CD8-positive, alpha-beta memory T cell (primary cell): ENCODE data around the gene TXNDC5. TPM values are rescaled to one million over a fixed set of nuclear protein-coding genes. Genes with fewer than 3 reads are reported as not detected.

ENCODE experiments used
- CTCF ChIA-PET: fragments of 350-600 bp; sonication (Branson Sonifier 250); formaldehyde crosslinking; loops from one replicate; lab custom pipeline; 2021; ENCODE audit warnings: antibody characterized with exemption; lab: Charles Lee
- POLR2A ChIA-PET: fragments of 350-600 bp; sonication (Branson Sonifier 250); formaldehyde crosslinking; loops from one replicate; lab custom pipeline; 2021; ENCODE audit warnings: antibody characterized with exemption; lab: Charles Lee
- DNase-seq, 5 donors: peaks; one replicate each; pipeline versions ENCODE4 v3.0.0 to v3.0.0-alpha.2; 2020 to 2022; ENCODE audit warnings: mixed read lengths in 1 of 5
- H3K27ac ChIP-seq: one replicate; pipeline ENCODE4 v1.7.0; 2013; ENCODE audit warnings: low read depth, mild to moderate bottlenecking, low read length, moderate library complexity
- H3K27me3 ChIP-seq: 2 replicates; pipeline ENCODE4 v1.7.0; 2013; ENCODE audit warnings: low read length, mild to moderate bottlenecking; ENCODE audit not compliant: insufficient read depth, poor library complexity, severe bottlenecking
- H3K36me3 ChIP-seq: 2 replicates; pipeline ENCODE4 v1.7.0; 2013; ENCODE audit warnings: mild to moderate bottlenecking, low read length, moderate library complexity; ENCODE audit not compliant: insufficient read depth
- H3K4me1 ChIP-seq: 2 replicates; pipeline ENCODE4 v1.7.0; 2013; ENCODE audit warnings: mild to moderate bottlenecking, low read length, moderate library complexity; ENCODE audit not compliant: insufficient read depth
- H3K4me3 ChIP-seq: 2 replicates; pipeline ENCODE4 v1.7.0; 2013; ENCODE audit warnings: mild to moderate bottlenecking, low read length
- H3K9me3 ChIP-seq: 2 replicates; pipeline ENCODE4 v1.7.0; 2013; ENCODE audit warnings: mild to moderate bottlenecking, low read length
- H3K27ac Mint-ChIP-seq, 8 donors: one replicate each; pipeline ENCODE4 v1.8.0; 2020 to 2021; ENCODE audit warnings: mixed read lengths in 8 of 8, mild to moderate bottlenecking in 6 of 8, inconsistent platforms in 3 of 8, moderate library complexity in 3 of 8
- H3K27me3 Mint-ChIP-seq, 2 donors: one replicate each; pipeline ENCODE4 v1.8.0; 2020 to 2021; ENCODE audit warnings: mixed read lengths in 2 of 2, mild to moderate bottlenecking in 1 of 2, moderate library complexity in 1 of 2
- H3K36me3 Mint-ChIP-seq, 3 donors: one replicate each; pipeline ENCODE4 v1.8.0; 2020 to 2021; ENCODE audit warnings: mixed read lengths in 3 of 3, inconsistent platforms in 1 of 3, mild to moderate bottlenecking in 1 of 3
- H3K4me1 Mint-ChIP-seq, 3 donors: one replicate each; pipeline ENCODE4 v1.8.0; 2020 to 2021; ENCODE audit warnings: mixed read lengths in 3 of 3, inconsistent platforms in 1 of 3, mild to moderate bottlenecking in 1 of 3
- H3K4me3 Mint-ChIP-seq, 7 donors: one replicate each; pipeline ENCODE4 v1.8.0; 2020 to 2021; ENCODE audit warnings: mixed read lengths in 7 of 7, mild to moderate bottlenecking in 6 of 7, moderate library complexity in 4 of 7, inconsistent platforms in 2 of 7
- H3K9me3 Mint-ChIP-seq, 5 donors: one replicate each; pipeline ENCODE4 v1.8.0; 2020 to 2022; ENCODE audit warnings: mixed read lengths in 5 of 5, mild to moderate bottlenecking in 3 of 5, moderate library complexity in 2 of 5, inconsistent platforms in 1 of 5
- polyA plus RNA-seq: library from polyadenylated mRNA; unstranded; fragments of 300-500 nt; fragmentation: Illumina TruSeq; gene quantifications from one replicate; pipeline ENCODE4 v1.2.3, GENCODE V29; 2021
- total RNA-seq, 2 experiments: library from RNA; stranded (reverse); gene quantifications; one replicate each; pipeline ENCODE4 v1.2.3, GENCODE V29; 2021

TXNDC5 gene
- total and polyA plus RNA-seq, 3 experiments from 2014 or later: 34.7 to 79.8 (median 77.9) TPM

DNA sequence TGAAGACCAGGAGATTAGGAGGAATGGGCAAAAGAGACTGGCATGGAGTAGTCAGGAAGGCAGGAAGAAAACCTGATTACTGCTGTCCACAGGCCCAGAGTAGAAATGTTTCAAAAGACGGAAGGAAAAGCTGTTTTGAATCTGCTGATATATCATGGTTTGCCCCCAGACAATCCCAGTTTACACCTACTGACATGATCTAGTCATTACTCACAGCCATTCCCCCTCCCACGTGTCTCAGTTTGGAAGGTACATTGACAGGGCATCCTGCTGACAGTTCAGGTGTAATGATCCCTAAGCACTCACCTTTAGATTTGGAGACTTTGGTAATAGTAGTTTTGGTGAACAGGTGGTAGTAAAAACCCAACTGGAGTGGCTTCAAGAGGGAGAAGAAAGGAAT, 9.8 kb upstream of the TXNDC5 start:
- Histone ChIP-seq H3K27me3 (no peaks in the 10 kb centered on the region), H3K9me3 (no peaks in the 10 kb centered on the region), H3K4me1 (no peaks in the 10 kb centered on the region), H3K4me3 (no peak overlapping the region), H3K36me3 (no peaks in the 10 kb centered on the region), H3K27ac (no peak overlapping the region)
- Mint-ChIP-seq H3K4me3 (no peak overlapping the region), H3K9me3 (peaks cover 5 to 17% (median 12%) of the 10 kb centered on the region in 5 donors), H3K36me3 (peaks cover 0 to 14% (median 0%) of the 10 kb centered on the region in 3 donors), H3K4me1 (no peaks in the 10 kb centered on the region), H3K27ac (no peak overlapping the region), H3K27me3 (peaks cover 10 to 27% of the 10 kb centered on the region in 2 donors)
- ChIA-PET CTCF (no interaction called here), POLR2A (no interaction called here)
- no peak for DNase-seq

DNA sequence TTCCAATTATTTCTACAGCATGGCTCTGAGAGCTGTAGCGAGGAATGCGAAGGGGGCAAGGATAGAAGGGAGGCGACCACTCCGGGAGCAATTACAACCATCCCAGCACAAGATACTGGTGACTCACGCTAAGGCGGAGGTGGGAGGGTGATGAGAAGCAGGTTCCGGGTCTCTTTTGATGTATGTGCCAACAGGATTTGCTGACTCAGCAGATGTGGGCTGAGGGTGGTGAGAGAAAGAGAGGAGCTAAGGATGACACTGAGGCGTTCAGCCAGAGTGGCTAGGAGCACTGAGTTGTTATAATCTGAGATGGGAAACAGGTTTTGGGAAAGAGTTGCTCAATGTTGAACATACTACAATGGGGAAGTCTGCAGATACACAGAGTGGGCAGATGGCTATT, 9.3 kb upstream of the TXNDC5 start:
- peaks cover 10 to 21% of the 10 kb centered on the region in 2 donors for H3K27me3 Mint-ChIP-seq
- POLR2A ChIA-PET: no interaction called here
- no peak overlapping the region for H3K4me3 ChIP-seq
- H3K4me1 Mint-ChIP-seq: no peaks in the 10 kb centered on the region
- H3K9me3 Mint-ChIP-seq: peaks cover under 1 to 12% (median 8%) of the 10 kb centered on the region in 5 donors
- peaks cover 0 to 8% (median 0%) of the 10 kb centered on the region in 3 donors for H3K36me3 Mint-ChIP-seq
- no peaks in the 10 kb centered on the region for H3K9me3 ChIP-seq
- no peak overlapping the region for H3K4me3 Mint-ChIP-seq
- H3K27ac Mint-ChIP-seq: no peak overlapping the region
- DNase-seq: no peak
- no peaks in the 10 kb centered on the region for H3K27me3 ChIP-seq
- no peak overlapping the region for H3K27ac ChIP-seq
- H3K4me1 ChIP-seq: no peaks in the 10 kb centered on the region
- no peaks in the 10 kb centered on the region for H3K36me3 ChIP-seq
- CTCF ChIA-PET: no interaction called here

DNA sequence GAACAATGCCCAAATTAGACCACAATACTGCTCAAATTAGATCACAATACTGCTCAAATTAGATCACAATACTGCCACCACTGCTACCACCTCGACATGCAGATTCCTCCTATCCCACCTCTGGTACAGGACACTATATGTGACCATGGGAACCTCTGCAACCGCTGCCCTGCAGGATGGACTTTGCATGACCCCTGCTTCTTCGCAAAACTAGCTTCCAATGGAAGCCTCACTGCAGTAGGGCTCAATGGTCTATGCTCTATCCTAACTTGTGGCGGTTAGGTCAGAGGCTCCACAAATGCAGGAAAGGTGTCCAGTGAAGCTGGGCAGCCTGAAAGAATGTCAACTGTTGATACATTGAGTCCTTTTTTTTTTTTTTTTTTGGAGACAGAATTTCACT, 7.8 kb upstream of the TXNDC5 start:
- no peaks in the 10 kb centered on the region for H3K36me3 Mint-ChIP-seq
- no peaks in the 10 kb centered on the region for H3K27me3 ChIP-seq
- ChIA-PET POLR2A (no interaction called here), CTCF (no interaction called here)
- H3K4me1 ChIP-seq: no peaks in the 10 kb centered on the region
- peaks cover 0 to 10% of the 10 kb centered on the region in 2 donors for H3K27me3 Mint-ChIP-seq
- H3K9me3 ChIP-seq: no peaks in the 10 kb centered on the region
- DNase-seq: no peak
- no peaks in the 10 kb centered on the region for H3K4me1 Mint-ChIP-seq
- H3K27ac Mint-ChIP-seq: no peak overlapping the region
- H3K4me3 Mint-ChIP-seq: no peak overlapping the region
- H3K9me3 Mint-ChIP-seq: peaks cover 0 to under 1% (median 0%) of the 10 kb centered on the region in 5 donors
- H3K27ac ChIP-seq: no peak overlapping the region
- H3K36me3 ChIP-seq: no peaks in the 10 kb centered on the region
- H3K4me3 ChIP-seq: no peak overlapping the region

DNA sequence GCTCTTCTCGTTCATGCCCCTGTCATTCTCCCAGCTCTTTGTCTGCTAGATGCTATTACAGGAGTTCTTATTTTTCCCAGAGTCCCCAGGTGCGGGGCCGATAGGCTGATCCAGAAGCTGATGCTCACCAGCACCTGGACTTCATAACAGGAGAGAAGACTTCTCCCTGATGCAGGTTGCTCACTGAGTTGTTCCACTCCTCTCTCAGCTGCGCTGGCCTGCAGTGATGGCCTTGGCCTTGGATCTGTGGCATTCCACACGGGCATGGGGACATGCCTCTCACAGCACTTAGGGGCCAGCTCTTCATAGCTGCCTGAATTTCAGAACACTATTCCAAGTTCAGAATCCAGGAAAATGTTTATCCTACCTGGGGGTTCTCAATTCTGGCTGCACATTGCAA, 7.1 kb upstream of the TXNDC5 start:
- no peaks in the 10 kb centered on the region for H3K27me3 ChIP-seq
- H3K9me3 ChIP-seq: no peaks in the 10 kb centered on the region
- no peak for DNase-seq
- Mint-ChIP-seq H3K36me3 (no peaks in the 10 kb centered on the region), H3K9me3 (no peaks in the 10 kb centered on the region), H3K4me1 (no peaks in the 10 kb centered on the region), H3K27ac (no peak overlapping the region), H3K4me3 (no peak overlapping the region), H3K27me3 (peaks cover 0 to 10% of the 10 kb centered on the region in 2 donors)
- H3K27ac ChIP-seq: no peak overlapping the region
- H3K36me3 ChIP-seq: no peaks in the 10 kb centered on the region
- POLR2A ChIA-PET: no interaction called here
- no peak overlapping the region for H3K4me3 ChIP-seq
- H3K4me1 ChIP-seq: no peaks in the 10 kb centered on the region
- CTCF ChIA-PET: no interaction called here

DNA sequence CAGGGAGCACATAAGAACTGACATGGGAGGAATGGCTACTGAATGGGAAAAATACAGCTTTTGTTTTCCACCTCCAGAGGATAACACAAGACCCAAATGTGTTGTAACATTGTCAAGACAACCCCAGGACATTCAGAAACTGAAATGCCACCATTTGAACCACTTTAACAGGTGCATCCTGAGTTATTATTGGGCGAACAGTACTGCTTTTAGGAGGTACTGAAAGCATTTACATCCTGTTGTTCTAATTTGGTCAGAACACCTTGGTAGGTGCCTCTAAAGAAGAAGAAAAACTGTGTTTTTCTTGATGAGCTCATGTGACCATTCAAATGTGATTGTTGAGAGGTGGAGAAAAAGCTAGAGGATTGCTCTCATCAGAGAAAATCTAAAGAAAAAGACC, 6.4 kb upstream of the TXNDC5 start:
- Histone ChIP-seq H3K4me1 (no peaks in the 10 kb centered on the region), H3K27me3 (no peaks in the 10 kb centered on the region), H3K4me3 (no peak overlapping the region), H3K9me3 (no peaks in the 10 kb centered on the region), H3K36me3 (no peaks in the 10 kb centered on the region), H3K27ac (no peak overlapping the region)
- Mint-ChIP-seq H3K4me1 (no peaks in the 10 kb centered on the region), H3K4me3 (no peak overlapping the region), H3K36me3 (no peaks in the 10 kb centered on the region), H3K27me3 (peaks cover 0 to 10% of the 10 kb centered on the region in 2 donors), H3K27ac (no peak overlapping the region), H3K9me3 (no peaks in the 10 kb centered on the region)
- ChIA-PET CTCF (no interaction called here), POLR2A (no interaction called here)
- DNase-seq: no peak

DNA sequence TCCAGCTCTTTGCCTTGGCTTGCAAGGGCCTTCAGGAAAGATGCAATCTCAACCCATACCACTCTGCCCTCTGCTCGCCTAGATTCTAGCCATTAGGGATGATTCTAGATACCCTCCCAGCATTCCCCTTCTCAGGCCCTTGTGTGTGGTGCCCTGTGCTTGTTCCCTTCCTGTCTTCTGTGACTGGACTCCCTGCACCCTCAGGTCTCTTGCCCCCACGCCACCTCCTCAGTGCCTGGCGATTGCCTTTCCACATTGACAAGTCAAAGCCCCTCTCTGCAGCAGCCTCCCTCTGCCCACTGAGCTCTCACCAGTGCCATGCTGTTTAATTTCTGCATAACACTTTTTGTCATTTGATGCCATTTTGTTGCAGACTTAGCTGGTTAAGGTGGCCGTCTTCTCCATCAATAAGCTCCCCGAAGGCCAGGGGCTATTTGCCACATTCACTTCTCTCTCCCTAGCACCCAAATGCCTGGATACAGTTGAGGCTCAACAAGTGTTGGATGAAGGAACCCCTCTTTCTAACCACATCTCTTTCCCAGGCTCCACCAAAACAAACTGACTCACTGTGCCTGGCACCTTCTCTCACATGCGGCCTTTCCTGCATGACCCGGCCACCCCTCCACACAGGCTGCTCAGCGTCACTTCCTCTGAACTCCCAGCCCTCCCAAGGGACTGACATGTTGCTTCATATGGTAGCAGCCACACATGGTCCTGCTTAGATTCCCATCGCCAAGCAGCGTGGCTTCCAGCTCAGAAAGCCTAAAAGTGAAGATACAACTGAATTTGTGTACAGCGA, 4.6 kb upstream of the TXNDC5 start:
- no peaks in the 10 kb centered on the region for H3K27me3 ChIP-seq
- Mint-ChIP-seq H3K9me3 (no peaks in the 10 kb centered on the region), H3K27me3 (peaks cover 0 to 10% of the 10 kb centered on the region in 2 donors), H3K4me1 (peaks cover 0 to 3% (median 0%) of the 10 kb centered on the region in 3 donors), H3K27ac (no peak overlapping the region), H3K36me3 (no peaks in the 10 kb centered on the region), H3K4me3 (no peak overlapping the region)
- no peak overlapping the region for H3K4me3 ChIP-seq
- H3K36me3 ChIP-seq: no peaks in the 10 kb centered on the region
- no peaks in the 10 kb centered on the region for H3K9me3 ChIP-seq
- no peak for DNase-seq
- H3K4me1 ChIP-seq: peaks cover 9% of the 10 kb centered on the region
- H3K27ac ChIP-seq: no peak overlapping the region
- ChIA-PET CTCF (interaction anchor here (1.7 kb wide), 1 partner anchor 11 kb away, joined by 3 read pairs; no protein-coding TSS in a partner anchor), POLR2A (no interaction called here)

DNA sequence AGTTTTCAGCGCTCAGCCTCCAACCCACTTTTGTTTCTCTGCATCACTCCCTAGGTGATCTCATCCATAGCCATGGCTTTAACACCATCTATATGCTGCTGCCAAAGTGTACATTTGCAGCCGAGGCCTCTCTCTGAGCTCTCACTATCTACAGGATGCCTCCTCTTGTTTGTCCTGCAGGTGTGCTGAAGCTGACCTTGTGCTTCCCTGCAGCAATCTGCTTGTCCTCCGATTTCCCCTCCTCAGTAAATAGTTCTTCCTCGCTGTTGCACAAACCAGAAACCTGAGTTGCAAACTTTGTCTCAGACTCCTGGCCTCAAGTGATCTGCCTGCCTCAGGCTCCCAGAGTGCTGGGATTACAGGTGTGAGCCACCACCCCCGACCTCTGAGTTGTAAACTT, 3.7 kb upstream of the TXNDC5 start:
- no peaks in the 10 kb centered on the region for H3K36me3 ChIP-seq
- Mint-ChIP-seq H3K27me3 (peaks cover 0 to 10% of the 10 kb centered on the region in 2 donors), H3K27ac (no peak overlapping the region), H3K36me3 (no peaks in the 10 kb centered on the region), H3K4me1 (peaks cover 3 to 7% (median 4%) of the 10 kb centered on the region in 3 donors), H3K4me3 (no peak overlapping the region), H3K9me3 (no peaks in the 10 kb centered on the region)
- no peaks in the 10 kb centered on the region for H3K9me3 ChIP-seq
- CTCF ChIA-PET: interaction anchor here (1.7 kb wide), 1 partner anchor 12 kb away, joined by 3 read pairs; no protein-coding TSS in a partner anchor
- POLR2A ChIA-PET: no interaction called here
- H3K27ac ChIP-seq: no peak overlapping the region
- no peak for DNase-seq
- H3K4me1 ChIP-seq: peaks cover 13% of the 10 kb centered on the region
- no peaks in the 10 kb centered on the region for H3K27me3 ChIP-seq
- H3K4me3 ChIP-seq: no peak overlapping the region

DNA sequence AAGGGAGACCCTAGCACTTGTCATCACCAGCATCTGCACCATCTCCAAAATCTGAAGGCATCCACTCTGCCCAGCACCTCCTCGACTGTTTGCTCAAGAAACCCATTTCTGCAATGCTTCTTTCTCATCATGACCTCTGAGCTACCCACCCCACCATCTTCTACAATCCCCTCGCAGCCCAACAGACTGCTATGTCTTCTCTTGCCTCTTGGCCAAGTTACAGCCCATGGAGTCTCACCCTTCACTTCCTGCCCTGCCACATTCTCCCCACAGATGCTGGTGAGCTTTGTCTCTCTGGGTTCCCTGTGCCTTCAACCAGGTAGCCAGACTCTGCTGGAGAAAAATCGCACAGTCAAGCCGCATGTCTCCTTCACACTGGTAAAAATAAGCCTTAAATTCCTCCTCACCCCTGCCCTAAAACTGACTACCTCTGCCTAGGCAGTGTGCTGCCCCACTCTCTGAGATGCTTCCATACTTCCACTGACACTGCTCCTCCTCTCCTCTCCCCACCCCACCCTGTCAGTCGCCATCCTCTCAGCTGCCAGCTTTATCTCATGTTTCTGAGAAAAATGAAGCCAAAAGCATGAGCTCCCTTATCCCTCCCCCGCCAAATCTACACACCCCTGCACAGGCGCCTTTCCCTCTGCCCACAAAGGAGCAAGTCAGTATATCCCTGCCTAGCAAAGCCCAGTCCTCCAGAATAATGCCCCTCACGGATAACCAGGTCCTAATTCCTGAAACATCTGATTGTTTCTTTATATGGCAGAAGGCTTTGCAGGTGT, 2.3 kb upstream of the TXNDC5 start:
- Mint-ChIP-seq H3K4me1 (peaks cover 7 to 11% (median 10%) of the 10 kb centered on the region in 3 donors), H3K36me3 (no peaks in the 10 kb centered on the region), H3K9me3 (no peaks in the 10 kb centered on the region), H3K27me3 (peaks cover 0 to 6% of the 10 kb centered on the region in 2 donors), H3K27ac (no peak overlapping the region), H3K4me3 (no peak overlapping the region)
- H3K4me3 ChIP-seq: no peak overlapping the region
- H3K9me3 ChIP-seq: no peaks in the 10 kb centered on the region
- POLR2A ChIA-PET: no interaction called here
- no peak overlapping the region for H3K27ac ChIP-seq
- no peaks in the 10 kb centered on the region for H3K36me3 ChIP-seq
- H3K4me1 ChIP-seq: peaks cover 16% of the 10 kb centered on the region
- CTCF ChIA-PET: no interaction called here
- no peaks in the 10 kb centered on the region for H3K27me3 ChIP-seq
- no peak for DNase-seq
